ENCODE measurements around the gene ALDH1A2. TPM values are rescaled to one million over a fixed set of nuclear protein-coding genes. Genes with fewer than 3 reads are reported as not detected.

The ALDH1A2 gene
- total RNA-seq, 1 donor from 2014 or later: 49.4 TPM

GRCh38 chr15:57947781-57948180, 117.7 kb downstream of the ALDH1A2 start:
- TF ChIP-seq CTCF (IDR thresholded peaks at IDR 0.05): no peak
- DNase-seq: no peak
- Histone ChIP-seq H3K4me3 (no peak overlapping the region), H3K27ac (no peak overlapping the region), H3K36me3 (no peaks in the 10 kb centered on the region), H3K9me3 (no peaks in the 10 kb centered on the region), H3K4me1 (no peaks in the 10 kb centered on the region), H3K27me3 (ENCODE audit: low read depth) (peaks cover 3% of the 10 kb centered on the region)
- intact Hi-C loops (cut with DNase I): no loop called here
- no peak for ATAC-seq

- intact Hi-C loops (cut with DNase I): no loop called here
- no peak for TF ChIP-seq CTCF (IDR thresholded peaks at IDR 0.05)
- H3K36me3 ChIP-seq: no peaks in the 10 kb centered on the region
- DNase-seq: no peak
- peaks cover 3% of the 10 kb centered on the region for H3K27me3 ChIP-seq (ENCODE audit: low read depth)
- H3K27ac ChIP-seq: no peak overlapping the region
- no peak overlapping the region for H3K4me3 ChIP-seq
- no peak for ATAC-seq
- H3K9me3 ChIP-seq: no peaks in the 10 kb centered on the region
- H3K4me1 ChIP-seq: no peaks in the 10 kb centered on the region
Measured at GRCh38 chr15:57947282-57947681, 118.2 kb downstream of the ALDH1A2 start.

GRCh38 chr15:57946491-57947048, 118.9 kb downstream of the ALDH1A2 start:
- H3K4me1 ChIP-seq: no peaks in the 10 kb centered on the region
- DNase-seq (no peak), ATAC-seq (no peak)
- intact Hi-C loops (cut with DNase I): no loop called here
- no peak for TF ChIP-seq CTCF (IDR thresholded peaks at IDR 0.05)
- no peak overlapping the region for H3K4me3 ChIP-seq
- H3K36me3 ChIP-seq: no peaks in the 10 kb centered on the region
- no peaks in the 10 kb centered on the region for H3K9me3 ChIP-seq
- H3K27me3 ChIP-seq (ENCODE audit: low read depth): peaks cover 3% of the 10 kb centered on the region
- H3K27ac ChIP-seq: no peak overlapping the region

- H3K27me3 ChIP-seq (ENCODE audit: low read depth): peaks cover 3% of the 10 kb centered on the region
- ATAC-seq: no peak
- H3K36me3 ChIP-seq: no peaks in the 10 kb centered on the region
- no peak for TF ChIP-seq CTCF (IDR thresholded peaks at IDR 0.05)
- DNase-seq: no peak
- H3K4me1 ChIP-seq: no peaks in the 10 kb centered on the region
- intact Hi-C loops (cut with DNase I): no loop called here
- no peaks in the 10 kb centered on the region for H3K9me3 ChIP-seq
- H3K27ac ChIP-seq: no peak overlapping the region
- no peak overlapping the region for H3K4me3 ChIP-seq
Measured at GRCh38 chr15:57945616-57946015, 119.9 kb downstream of the ALDH1A2 start.

GRCh38 chr15:57943754-57944420, 121.6 kb downstream of the ALDH1A2 start:
- no peak overlapping the region for H3K27ac ChIP-seq
- peaks cover 3% of the 10 kb centered on the region for H3K27me3 ChIP-seq (ENCODE audit: low read depth)
- H3K36me3 ChIP-seq: no peaks in the 10 kb centered on the region
- no peaks in the 10 kb centered on the region for H3K9me3 ChIP-seq
- TF ChIP-seq CTCF (IDR thresholded peaks at IDR 0.05): no peak
- H3K4me3 ChIP-seq: no peak overlapping the region
- no peak for DNase-seq
- no peak for ATAC-seq
- H3K4me1 ChIP-seq: no peaks in the 10 kb centered on the region
- intact Hi-C loops (cut with DNase I): no loop called here

Data from lower lobe of right lung (tissue), 2 donors.